ENCODE results near the gene CDK11A.
"Not testable (repeated sequence)": the region's sequence is repeated elsewhere in the genome, so short reads cannot be mapped to it uniquely, and the experiment has no call there.

Gene CDK11A

DNA sequence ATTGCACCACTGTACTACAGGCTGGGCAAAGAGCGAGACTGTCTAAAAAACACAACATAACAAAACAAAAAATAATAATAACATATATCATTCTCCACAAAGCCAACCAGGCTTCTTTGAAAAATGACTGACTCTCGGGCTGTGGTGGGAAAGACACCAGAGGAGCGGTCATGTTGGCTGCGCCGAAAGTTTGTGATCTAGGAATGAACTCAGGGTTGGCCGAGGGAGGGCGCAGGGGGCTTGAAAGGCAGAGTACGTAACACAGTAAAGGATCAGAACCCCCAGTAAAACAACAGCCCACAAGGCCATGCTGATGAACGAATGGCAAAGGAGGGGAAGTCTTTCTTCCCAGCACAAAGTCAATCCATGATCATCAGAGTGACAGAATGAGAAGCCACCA lies 36.3 kb downstream of the CDK11A start:
- DNase-seq (ENCODE audit: low read depth, low spot score), result no peak
- Histone ChIP-seq H3K4me3 (no peak overlapping the region), H3K36me3 (ENCODE audit: insufficient read depth, low read length) (0 out of 2 replicates have a peak, but pooled peaks cover 5% of the 10 kb centered on the region), H3K9me3 (ENCODE audit: low read depth, low read length) (no peaks in the 10 kb centered on the region), H3K9ac (ENCODE audit: insufficient read length) (no peak overlapping the region), H3K27ac (0 out of 2 replicates have a peak overlapping the region, but pooled peaks have one; percentile 19)
- no peak for TF ChIP-seq POLR2AphosphoS5 (IDR thresholded peaks at IDR 0.05; ENCODE audit: borderline replicate concordance, low read depth, low read length)
- TF ChIP-seq FOXP2 (optimal IDR thresholded peaks at IDR 0.05; ENCODE audit: control extremely low read depth, extremely low read length, insufficient read depth), result no peak
- no peak for TF ChIP-seq EZH2 (IDR thresholded peaks at IDR 0.05)

DNA sequence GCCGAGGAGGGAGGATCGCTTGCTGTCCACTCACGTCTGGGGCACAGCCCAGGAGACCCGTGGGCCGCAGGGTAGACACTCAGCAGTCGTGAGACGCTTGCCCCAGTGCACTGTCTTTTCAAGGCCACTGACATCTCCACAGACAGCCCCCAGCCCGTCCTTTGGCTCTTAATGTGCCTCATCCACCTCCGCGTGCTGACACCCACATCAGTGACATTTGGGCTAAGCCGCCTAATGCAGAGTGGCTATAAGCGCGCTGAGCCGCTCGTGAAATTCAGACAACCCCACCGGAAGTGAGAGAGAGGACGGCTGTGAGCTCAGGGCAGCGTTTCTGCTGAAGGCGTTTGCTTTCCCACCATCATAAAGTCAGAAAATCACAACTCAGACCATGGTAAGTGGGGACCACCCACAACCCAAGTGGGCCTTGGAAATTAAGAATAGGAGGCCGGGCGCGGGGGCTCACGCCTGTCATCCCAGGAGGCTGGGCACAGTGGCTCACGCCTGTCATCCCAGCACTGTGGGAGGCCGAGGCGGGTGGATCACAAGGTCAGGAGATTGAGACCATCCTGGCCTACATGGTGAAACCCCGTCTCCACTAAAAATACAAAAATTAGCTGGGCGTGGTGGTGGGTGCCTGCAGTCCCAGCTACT lies 40.0 kb downstream of the CDK11A start:
- H3K36me3 ChIP-seq (ENCODE audit: insufficient read depth, low read length), result 0 out of 2 replicates have a peak, but pooled peaks cover 5% of the 10 kb centered on the region
- no peak overlapping the region for H3K27ac ChIP-seq
- TF ChIP-seq POLR2AphosphoS5 (IDR thresholded peaks at IDR 0.05; ENCODE audit: borderline replicate concordance, low read depth, low read length) (no peak), FOXP2 (optimal IDR thresholded peaks at IDR 0.05; ENCODE audit: control extremely low read depth, extremely low read length, insufficient read depth) (no peak), EZH2 (IDR thresholded peaks at IDR 0.05) (no peak)
- no peak for DNase-seq (ENCODE audit: low read depth, low spot score)
- H3K9ac ChIP-seq (ENCODE audit: insufficient read length), result no peak overlapping the region
- no peak overlapping the region for H3K4me3 ChIP-seq
- H3K9me3 ChIP-seq (ENCODE audit: low read depth, low read length), result no peaks in the 10 kb centered on the region

DNA sequence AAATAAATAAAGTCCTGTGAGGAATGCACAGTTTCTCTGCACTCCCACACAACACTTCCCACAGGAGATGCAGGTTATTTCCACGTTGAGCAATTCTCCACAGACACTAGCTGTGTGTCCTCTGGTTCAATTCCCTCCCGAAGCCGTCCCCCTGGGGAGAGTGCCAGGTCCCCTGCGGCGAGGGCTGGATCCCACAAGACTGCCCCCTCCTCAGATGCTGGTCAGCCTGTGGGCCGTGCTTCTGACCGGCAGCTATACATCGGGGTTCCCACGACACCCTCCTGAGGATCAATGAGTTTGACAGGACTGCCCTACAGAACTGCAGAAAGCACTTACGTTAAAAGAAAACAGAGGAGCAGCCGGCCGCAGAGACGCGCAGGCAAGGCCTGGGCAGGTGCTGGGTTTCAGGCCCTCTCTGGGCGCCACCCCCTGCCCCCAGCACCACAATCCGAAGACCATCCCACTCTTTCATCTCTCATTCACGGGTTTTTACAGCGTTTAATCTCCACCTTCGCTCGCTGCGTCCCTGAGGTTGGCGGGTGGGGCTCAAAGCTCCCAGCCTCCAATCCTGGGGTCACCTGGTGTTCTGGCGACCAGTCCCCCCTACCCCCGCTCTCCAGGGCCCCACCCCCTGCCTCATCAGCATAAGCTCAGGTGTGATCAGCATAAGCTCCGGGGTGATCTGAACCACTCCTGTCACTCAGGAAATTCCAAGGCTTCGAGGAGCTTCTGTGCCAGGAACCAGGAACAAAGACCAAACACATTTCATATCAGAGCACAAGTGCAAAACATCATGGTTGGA lies 40.9 kb downstream of the CDK11A start:
- Histone ChIP-seq H3K9me3 (ENCODE audit: low read depth, low read length) (no peaks in the 10 kb centered on the region), H3K27ac (no peak overlapping the region), H3K9ac (ENCODE audit: insufficient read length) (no peak overlapping the region), H3K36me3 (ENCODE audit: insufficient read depth, low read length) (0 out of 2 replicates have a peak, but pooled peaks cover 5% of the 10 kb centered on the region), H3K4me3 (no peak overlapping the region)
- no peak for TF ChIP-seq POLR2AphosphoS5 (IDR thresholded peaks at IDR 0.05; ENCODE audit: borderline replicate concordance, low read depth, low read length)
- TF ChIP-seq EZH2 (IDR thresholded peaks at IDR 0.05), result no peak
- TF ChIP-seq FOXP2 (optimal IDR thresholded peaks at IDR 0.05; ENCODE audit: control extremely low read depth, extremely low read length, insufficient read depth), result no peak
- no peak for DNase-seq (ENCODE audit: low read depth, low spot score)

DNA sequence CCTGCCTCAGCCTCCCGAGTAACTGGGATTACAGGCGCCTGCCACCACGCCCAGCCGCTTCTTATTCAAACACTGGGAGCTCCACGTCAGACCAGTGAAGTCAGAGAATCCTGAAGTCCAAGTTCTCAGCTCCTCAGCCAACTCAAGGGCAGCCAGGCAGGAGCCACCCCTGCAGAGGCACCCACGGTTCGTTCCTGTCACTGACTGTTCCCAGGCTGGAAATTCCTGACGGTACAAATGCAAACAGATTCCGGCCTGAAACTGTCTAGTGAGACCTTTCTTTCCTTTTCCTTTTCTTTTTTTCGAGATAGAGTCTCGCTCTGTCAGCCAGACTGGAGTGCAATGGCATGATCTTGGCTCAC lies 43.3 kb downstream of the CDK11A start:
- TF ChIP-seq POLR2AphosphoS5 (IDR thresholded peaks at IDR 0.05; ENCODE audit: borderline replicate concordance, low read depth, low read length) (no peak), FOXP2 (optimal IDR thresholded peaks at IDR 0.05; ENCODE audit: control extremely low read depth, extremely low read length, insufficient read depth) (no peak), EZH2 (IDR thresholded peaks at IDR 0.05) (no peak)
- H3K4me3 ChIP-seq, result no peak overlapping the region
- H3K9ac ChIP-seq (ENCODE audit: insufficient read length), result no peak overlapping the region
- H3K27ac ChIP-seq, result peak overlapping the region; percentile 55; the same call in 1 of the 2 replicates
- H3K36me3 ChIP-seq (ENCODE audit: insufficient read depth, low read length), result 0 out of 2 replicates have a peak, but pooled peaks cover 5% of the 10 kb centered on the region
- no peaks in the 10 kb centered on the region for H3K9me3 ChIP-seq (ENCODE audit: low read depth, low read length)
- DNase-seq (ENCODE audit: low read depth, low spot score), result no peak

DNA sequence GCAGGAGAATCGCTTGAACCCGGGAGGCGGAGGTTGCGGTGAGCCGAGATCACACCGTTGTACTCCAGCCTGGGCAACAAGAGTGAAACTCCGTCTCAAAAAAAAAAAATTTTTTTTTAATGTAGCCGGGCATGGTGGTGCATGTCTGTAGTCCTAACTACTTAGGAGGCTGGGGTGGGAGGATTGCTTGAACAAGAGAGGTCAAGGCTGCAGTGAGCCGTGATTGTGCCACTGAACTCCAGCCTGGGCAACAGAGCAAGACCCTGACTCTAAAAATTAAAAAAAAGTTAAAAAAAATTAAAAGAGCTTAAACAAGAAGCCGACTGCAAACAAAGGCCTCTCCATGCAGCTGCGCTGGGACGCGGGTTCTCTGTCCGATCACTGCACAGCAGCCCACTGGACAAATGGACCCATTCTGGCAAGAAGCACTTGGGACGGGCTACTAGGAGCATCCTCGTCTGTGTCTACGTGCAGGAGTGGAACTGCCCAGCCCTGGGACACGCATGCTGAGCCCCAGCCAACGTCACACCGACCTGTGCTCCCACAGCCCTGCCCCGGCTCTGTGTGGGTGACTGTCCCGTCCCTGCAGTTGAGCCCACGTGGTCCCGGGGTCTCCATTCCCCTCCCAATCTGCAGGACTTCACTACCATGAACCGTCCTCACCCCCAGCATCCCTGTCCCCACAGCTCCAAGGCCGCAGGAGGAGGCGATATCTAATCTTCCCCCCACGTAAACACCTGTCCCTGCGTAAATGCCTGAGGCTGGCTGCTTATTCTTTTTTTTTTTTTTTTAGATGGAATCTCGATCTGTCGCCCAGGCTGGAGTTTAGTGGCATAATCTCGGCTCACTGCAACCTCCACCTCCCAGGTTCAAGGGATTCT lies 43.9 kb downstream of the CDK11A start:
- no peak for DNase-seq (ENCODE audit: low read depth, low spot score)
- Histone ChIP-seq H3K4me3 (no peak overlapping the region), H3K9ac (ENCODE audit: insufficient read length) (no peak overlapping the region), H3K9me3 (ENCODE audit: low read depth, low read length) (no peaks in the 10 kb centered on the region), H3K27ac (no peak overlapping the region), H3K36me3 (ENCODE audit: insufficient read depth, low read length) (0 out of 2 replicates have a peak, but pooled peaks cover 2% of the 10 kb centered on the region)
- no peak for TF ChIP-seq FOXP2 (optimal IDR thresholded peaks at IDR 0.05; ENCODE audit: control extremely low read depth, extremely low read length, insufficient read depth)
- TF ChIP-seq EZH2 (IDR thresholded peaks at IDR 0.05), result no peak
- no peak for TF ChIP-seq POLR2AphosphoS5 (IDR thresholded peaks at IDR 0.05; ENCODE audit: borderline replicate concordance, low read depth, low read length)

DNA sequence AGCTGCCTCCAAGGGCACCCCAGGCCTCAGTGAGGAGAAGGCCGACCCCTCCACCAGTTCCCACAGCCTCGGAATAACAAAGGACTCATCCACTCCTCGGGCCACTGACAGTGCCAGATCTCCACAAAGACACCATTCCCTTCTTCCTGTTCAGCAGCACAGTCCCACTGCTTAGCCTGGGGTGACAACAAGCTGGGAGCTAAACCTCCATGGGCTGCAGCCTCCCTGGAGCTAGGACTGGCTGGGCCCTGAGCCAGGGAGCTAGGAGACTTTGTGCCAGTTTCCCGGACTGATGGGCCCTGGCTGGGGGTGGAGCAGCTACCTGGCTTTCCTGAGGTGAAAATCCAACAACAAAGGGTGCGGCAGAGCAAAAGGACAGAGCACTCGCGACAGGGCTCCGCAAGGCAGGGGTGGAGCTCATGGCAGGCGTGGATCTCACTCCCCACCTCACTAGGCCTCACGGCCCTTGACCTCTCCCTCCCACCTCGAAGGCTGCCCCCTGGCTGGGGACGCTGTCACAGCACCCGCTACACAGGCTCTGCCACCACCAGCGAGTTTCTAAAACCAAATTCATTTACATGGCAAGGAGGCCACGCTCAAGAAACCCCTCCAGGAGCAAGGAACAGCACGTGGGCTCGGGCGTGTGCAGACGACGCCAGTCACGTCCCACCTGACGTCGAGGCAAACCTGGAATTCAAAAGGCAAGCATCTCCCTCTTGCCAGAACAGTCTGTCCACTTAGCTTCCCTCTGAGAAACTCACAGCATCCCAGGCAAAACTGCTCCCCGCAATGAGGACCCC lies 45.4 kb downstream of the CDK11A start:
- no peak for DNase-seq (ENCODE audit: low read depth, low spot score)
- no peak overlapping the region for H3K27ac ChIP-seq
- no peak overlapping the region for H3K4me3 ChIP-seq

DNA sequence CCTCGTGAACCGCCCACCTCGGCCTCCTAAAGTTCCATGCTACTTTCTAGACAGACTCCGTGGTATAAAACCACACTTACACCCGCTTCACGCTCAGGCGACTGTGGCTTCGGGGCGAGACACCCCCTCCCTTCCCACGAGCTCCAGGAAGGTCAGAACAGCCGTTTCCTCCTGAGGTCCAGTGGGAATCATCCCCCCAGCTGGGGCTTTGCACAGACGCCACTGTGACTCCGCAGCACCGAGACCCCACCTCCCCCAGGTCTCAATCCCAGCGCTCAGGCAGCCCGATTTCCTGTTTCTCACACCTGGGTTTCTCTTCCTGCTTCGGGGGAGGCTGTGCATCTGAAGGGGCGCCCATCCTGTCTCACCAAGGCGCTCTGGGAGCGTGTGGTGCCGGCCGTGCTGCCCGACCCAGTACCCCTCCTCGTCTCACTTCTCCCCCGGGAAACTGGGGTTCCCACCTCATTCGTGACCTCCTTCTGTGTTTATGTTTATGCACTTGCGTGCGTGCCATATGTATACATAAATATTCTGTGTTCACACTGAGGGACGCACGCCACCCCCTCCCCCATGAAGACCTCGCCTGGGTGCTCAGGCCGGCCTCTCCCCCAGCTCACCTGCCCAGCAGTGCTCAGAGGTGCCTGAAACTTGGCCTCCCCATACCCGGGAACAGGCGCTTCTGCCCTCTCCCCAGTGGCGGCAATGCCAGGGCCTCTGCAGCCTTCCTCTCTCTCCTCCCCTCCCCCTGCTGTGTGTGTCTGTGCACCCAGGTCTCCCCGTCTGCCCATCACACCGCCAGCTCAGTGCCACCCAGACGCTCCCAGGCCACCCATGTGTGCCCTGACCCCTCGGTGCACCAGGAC lies 46.2 kb downstream of the CDK11A start:
- Histone ChIP-seq H3K9me3 (ENCODE audit: low read depth, low read length) (no peaks in the 10 kb centered on the region), H3K27ac (no peak overlapping the region), H3K36me3 (ENCODE audit: insufficient read depth, low read length) (no peaks in the 10 kb centered on the region), H3K9ac (ENCODE audit: insufficient read length) (no peak overlapping the region), H3K4me3 (no peak overlapping the region)
- DNase-seq (ENCODE audit: low read depth, low spot score), result no peak
- TF ChIP-seq EZH2 (IDR thresholded peaks at IDR 0.05) (no peak), POLR2AphosphoS5 (IDR thresholded peaks at IDR 0.05; ENCODE audit: borderline replicate concordance, low read depth, low read length) (no peak), FOXP2 (optimal IDR thresholded peaks at IDR 0.05; ENCODE audit: control extremely low read depth, extremely low read length, insufficient read depth) (no peak)

More for the DNA sequence above, 45.4 kb downstream of the CDK11A start:
- no peaks in the 10 kb centered on the region for H3K9me3 ChIP-seq (ENCODE audit: low read depth, low read length)
- H3K36me3 ChIP-seq (ENCODE audit: insufficient read depth, low read length), result no peaks in the 10 kb centered on the region
- no peak overlapping the region for H3K9ac ChIP-seq (ENCODE audit: insufficient read length)
- TF ChIP-seq POLR2AphosphoS5 (IDR thresholded peaks at IDR 0.05; ENCODE audit: borderline replicate concordance, low read depth, low read length) (no peak), EZH2 (IDR thresholded peaks at IDR 0.05) (no peak), FOXP2 (optimal IDR thresholded peaks at IDR 0.05; ENCODE audit: control extremely low read depth, extremely low read length, insufficient read depth) (no peak)

DNA sequence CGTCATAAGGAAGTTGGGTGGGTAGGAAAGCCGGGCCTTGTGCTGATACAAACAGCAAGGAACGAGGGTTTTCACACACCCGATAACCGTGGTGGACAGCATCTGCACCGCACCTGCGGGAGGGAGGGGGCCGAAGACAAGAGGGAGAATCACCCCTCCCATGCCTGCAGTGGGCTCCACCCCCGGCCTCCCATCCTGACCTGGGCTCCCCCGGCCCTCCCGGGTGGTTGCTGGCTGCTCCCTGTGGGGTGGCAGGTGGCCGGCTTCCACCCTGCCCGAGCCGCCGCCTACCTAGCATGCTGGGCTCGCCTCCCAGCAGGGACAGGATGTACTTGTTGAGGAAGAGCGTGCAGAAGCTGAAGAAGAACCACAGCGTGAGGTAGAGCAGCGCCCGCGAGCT lies 48.1 kb downstream of the CDK11A start:
- H3K9me3 ChIP-seq (ENCODE audit: low read depth, low read length); H3K36me3 ChIP-seq (ENCODE audit: insufficient read depth, low read length); DNase-seq (ENCODE audit: low read depth, low spot score); H3K4me3 ChIP-seq; H3K9ac ChIP-seq (ENCODE audit: insufficient read length); H3K27ac ChIP-seq: not testable (repeated sequence)

DNA sequence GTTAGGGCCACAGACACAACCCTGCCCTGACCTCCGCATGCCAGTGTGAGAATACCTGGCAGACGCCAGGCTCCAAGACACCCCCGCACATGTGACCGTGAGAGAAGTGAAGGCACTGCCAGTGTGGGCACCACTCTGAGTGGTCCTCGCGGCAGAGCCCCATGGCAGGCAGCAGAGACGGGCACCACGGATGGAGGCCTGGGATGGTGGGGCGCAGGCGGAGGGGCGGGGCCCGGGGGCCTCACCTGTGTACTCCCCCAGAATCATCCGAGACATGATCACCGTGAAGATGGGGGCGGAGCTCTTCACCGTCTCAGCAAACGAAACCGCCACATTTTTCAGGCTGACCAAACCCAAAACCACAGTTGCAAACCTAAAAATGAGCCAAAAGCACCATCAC lies 48.9 kb downstream of the CDK11A start:
- H3K9me3 ChIP-seq (ENCODE audit: low read depth, low read length); H3K27ac ChIP-seq; H3K36me3 ChIP-seq (ENCODE audit: insufficient read depth, low read length); H3K4me3 ChIP-seq; DNase-seq (ENCODE audit: low read depth, low spot score); H3K9ac ChIP-seq (ENCODE audit: insufficient read length): not testable (repeated sequence)

DNA sequence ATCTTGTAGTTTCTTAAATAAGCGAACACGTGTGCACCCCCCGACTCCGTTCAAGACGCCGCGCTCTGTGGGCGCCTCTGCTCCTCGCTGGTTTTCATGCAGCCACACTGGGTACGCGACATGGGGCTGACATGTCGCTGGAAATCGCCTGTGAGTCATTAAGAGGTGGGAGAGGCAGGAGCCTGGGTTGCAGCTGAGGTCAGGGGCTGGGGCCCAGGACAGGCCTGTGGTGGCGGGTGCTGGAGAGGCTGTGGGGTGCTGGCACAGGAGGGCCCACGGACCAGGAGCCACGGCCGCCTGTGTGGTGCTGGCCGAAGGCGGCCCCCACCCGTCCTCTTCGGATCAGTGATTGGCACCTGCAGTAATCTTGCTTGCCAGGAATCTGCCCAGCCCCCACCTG lies 49.4 kb downstream of the CDK11A start:
- not testable (repeated sequence) for DNase-seq (ENCODE audit: low read depth, low spot score); H3K36me3 ChIP-seq (ENCODE audit: insufficient read depth, low read length); H3K9me3 ChIP-seq (ENCODE audit: low read depth, low read length); H3K4me3 ChIP-seq; H3K27ac ChIP-seq; H3K9ac ChIP-seq (ENCODE audit: insufficient read length)

All from SK-N-MC (cell line).